Prostate gland (tissue), 1 donor: ENCODE data around the gene HNRNPUL1.

Experiments
- POLR2A ChIP-seq: fragments of 450-650 bp; IDR thresholded peaks from one replicate; pipeline ENCODE4 v1.6.1; 2016; ENCODE audit warnings: antibody characterized with exemption, mild to moderate bottlenecking
- POLR2AphosphoS5 ChIP-seq: sonication (generic); formaldehyde crosslinking; IDR thresholded peaks from one replicate; pipeline ENCODE4 v1.6.1; 2017; ENCODE audit warnings: antibody characterized with exemption

DNA sequence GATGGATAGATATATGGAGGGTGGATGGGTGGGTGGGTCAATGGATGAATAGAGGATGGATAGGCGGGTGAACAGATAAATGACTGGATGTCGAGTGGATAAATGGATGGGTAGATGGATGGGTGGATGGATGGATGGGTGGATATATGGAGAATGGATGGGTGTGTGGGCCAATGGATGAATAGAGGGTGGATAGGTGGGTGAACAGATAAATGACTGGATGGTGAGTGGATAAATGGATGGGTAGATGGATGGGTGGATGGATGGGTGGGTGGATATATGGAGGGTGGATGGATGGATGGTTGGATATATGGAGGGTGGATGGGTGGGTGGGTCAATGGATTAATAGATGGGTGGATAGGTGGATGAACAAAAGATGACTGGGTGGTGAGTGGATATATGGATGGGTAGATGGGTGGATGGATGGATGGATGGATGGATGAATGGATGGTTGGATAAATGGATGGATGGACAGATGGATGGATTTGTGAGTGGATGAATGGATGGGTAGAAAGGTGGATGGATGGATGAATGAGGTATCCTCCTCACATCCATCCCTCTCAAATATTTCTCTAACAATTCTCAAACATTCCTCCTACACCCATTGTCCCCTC, 24.1 kb upstream of the HNRNPUL1 start:
- TF ChIP-seq POLR2A: no peak
- TF ChIP-seq POLR2AphosphoS5: no peak
